AG08396 (cell line): ENCODE results near the gene ZP1.
A peak's percentile ranks its signal among the peaks of the same experiment; 100 is the strongest.

Experiments
- DNase-seq: peaks from one replicate; pipeline ENCODE4 v3.0.0; 2012; ENCODE audit warnings: low spot score, mixed read lengths

The ZP1 gene

DNA sequence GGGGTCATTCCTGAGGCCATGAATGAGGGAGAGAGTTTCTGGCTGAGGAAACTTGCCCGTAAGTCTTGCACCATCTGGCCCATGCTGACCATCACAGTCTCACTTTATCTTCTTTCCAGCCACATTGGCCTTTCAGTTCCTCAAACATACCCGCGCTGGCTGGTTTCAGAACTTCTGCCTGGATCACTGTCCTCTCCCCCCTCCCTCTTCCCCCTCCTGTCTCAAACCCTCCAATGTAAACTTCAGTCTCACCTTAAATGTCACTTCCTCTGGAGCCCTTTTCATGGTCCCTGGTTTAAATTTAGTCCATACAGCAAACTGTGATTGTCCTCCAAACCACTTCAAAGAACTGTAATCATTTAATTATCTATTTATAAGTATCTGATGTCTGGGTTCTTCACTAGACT lies 42.9 kb downstream of the ZP1 start:
- no peak for DNase-seq

DNA sequence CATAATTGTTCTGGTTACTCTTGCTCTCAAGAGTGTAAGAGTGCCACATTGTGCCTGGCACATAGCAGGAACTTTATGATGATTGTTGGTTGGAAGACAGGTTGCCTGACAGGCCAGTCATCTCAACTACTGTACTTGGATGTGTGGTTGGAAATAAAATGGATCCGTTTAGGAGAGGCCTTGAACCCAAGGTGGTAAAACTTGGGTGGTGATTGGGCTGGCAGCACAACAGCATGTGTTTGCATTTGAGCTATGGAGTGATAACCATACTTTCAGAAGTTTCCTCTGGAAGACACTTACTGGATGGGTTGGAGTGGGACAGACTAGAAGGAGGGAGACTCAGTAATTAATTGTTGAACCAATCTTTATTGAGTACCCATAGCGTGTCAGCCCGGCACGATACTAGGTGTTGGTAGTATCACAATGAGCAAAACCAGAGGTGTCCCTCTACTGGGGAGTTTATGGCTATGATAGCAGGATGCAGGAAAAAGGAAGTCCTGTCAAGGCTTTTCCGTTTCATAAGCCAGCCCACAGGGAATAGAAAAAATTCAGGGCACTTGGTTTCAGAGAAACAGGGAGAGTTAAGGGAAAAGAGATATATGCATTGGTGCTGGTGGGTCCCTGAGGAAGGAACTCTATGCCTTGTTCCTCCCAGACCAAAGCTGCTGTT lies 43.5 kb downstream of the ZP1 start:
- no peak for DNase-seq

DNA sequence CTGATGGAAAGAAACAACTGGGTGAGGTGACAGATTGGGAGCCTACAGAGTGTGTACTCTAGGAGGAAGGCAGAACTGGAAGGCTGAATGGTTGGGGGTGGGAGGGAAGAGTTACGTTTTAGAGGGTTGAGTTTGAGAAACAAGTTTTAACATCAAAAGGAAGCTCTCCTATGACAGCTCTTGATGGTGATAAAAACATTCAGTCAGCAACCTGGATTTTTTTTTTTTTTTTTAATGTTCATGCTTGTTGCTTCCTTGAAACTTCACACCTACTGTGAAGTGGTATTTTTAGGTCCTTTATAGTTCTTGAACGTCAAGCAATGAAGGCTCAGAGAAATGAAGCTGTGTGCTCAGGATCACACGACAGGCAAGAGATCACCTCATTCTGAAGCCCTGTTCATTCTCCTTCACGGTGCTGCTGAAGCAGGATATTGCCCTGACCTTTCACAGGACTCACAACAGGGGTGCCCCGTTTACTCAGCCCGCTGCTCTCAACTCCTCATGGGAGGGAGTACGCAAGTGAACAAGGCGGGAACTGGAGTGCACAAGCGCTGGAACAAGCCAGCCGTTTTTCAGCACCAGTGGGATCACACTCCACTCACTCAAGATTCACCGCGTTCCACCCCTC lies 45.0 kb downstream of the ZP1 start:
- DNase-seq, result no peak

DNA sequence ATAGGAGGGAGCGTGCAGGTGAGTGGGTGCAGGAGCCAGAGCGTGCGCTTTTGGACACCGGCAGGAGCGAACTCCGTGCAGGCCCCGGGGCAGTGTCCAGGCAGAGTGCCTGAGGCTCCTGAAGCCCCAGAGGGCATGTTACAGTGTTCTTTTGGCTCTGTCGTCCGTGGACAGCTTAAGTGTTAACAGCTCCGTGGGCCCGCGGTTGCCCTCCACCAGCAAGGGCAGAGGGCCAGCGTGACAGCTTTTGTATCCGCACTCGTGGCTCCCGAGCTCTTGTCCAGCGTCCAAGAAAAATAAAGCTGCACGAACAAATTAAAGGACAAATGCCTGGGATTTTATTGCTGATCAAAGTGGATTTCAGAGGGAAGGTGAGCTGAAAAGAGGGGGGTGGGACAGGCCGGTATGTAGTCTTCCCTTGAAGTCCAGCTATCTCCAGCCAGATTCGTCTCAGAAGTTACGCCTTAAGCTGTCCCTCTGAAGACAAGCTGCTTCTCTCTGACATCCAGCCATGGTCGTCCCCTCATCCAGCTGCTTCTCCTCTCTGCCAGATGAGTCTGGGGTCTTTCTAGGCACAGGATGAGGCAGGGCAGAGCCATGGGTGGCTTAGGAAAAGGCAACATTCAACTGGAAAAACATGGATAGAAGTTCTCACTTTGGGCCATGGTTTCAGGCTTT lies 45.6 kb downstream of the ZP1 start:
- no peak for DNase-seq

DNA sequence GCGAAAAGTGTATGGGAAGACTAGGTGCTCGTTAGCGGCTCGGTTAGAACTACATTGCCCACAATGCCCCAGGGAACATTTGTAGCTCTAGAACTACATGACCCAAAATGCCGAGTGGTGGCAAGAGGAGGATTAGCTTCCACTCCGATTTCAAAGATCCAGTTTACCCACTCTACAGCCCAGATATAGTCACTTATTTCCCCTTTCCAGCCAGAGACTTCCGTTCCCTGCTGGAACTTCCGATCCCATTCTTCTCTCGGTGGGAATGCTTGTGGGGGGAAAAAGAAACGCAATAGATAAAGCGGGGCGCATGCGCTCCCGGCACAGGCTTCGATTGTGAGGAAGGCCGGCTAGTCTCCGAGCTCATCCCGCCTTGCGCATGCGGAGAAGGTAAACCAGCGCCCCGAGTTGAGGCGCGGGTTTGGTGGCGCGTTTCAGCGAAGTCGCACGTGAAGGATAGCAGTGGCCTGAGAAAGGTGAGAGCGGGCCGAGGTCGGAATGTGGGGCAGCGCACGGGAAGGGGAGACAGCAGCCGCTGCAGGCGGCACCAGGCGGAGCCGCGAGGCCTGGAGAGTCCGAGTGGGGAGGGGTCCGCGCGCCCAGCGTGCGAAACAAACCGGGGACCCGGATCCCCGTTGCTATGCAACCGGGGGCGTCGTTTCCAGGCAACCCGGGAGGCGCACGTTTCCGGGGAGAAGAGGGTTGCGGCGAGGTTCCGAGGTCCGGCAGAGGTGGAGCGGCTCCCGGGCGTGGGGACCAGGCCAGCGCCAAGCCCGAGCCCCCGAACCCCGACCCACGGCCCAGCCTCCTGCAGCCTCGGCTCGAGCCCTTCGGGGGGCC lies 46.7 kb downstream of the ZP1 start, which contains the start of gene TMEM109:
Gene TMEM109 (plus strand): TSS at position 366 of the 840 bp plus-strand sequence. CDS start 5,536 bp downstream, outside the sequence.
- DNase-seq, result peak; percentile 96

DNA sequence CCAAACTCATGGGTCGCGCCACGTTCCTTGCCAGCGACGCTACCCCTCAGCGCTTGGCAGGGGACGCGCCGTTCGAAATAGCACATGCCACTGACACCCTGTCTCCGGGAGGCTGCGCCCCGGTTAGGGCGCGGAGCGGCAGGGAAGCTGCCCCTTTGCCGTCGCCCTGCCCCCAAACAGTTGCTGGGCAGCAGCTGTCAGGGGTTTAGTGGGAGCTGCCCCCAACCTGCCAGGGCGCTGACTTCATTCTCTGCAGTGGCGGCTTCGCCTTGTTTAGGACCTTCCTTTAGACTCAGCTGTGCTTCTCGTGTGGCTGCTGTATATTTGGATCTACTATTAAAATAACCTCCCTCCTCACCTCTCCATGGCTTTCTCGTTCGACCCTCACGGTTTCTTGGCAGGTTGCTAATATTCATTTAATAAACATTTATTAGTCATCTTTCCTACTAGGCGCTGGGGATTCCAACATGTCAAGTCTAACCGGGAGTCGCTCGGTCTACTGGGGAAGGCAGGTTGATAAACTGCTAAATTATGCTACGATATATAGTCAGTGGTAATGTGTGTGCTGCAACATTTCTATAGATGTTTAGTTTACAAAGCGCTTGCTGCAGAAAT lies 47.4 kb downstream of the ZP1 start:
- DNase-seq, result peak; percentile 72

DNA sequence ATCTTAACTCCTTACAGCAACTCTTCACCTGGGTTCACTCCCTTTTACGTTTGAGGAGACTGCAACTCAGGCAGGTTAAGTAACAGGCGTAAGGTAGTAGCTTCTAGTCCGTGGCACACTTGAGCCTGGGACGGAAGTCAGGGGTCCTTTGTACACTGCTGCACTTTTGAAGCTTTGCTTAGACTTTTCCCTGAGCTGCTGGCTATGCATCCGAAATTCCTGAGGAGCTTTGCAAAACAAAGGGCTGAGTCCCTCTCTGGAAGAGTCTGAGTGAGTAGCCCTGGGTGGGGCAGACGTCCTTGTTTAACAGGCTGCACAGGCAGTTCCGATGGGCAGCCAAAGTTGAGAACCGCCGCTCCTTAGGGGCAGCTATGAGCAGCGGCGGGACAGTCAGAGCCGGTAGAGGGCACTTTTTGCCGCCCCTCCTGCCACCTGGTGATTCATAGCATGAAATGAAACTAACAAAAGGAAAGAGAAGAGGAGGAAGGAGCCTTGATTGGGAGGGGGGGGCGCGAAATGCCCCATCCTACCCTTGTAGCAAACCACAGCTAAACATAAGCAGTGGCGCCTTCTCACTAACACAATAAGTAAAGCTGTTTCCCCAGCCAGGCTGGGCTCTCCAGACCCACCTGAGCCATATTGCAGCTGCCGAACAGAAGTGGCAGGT lies 48.0 kb downstream of the ZP1 start:
- peak; percentile 80 for DNase-seq

DNA sequence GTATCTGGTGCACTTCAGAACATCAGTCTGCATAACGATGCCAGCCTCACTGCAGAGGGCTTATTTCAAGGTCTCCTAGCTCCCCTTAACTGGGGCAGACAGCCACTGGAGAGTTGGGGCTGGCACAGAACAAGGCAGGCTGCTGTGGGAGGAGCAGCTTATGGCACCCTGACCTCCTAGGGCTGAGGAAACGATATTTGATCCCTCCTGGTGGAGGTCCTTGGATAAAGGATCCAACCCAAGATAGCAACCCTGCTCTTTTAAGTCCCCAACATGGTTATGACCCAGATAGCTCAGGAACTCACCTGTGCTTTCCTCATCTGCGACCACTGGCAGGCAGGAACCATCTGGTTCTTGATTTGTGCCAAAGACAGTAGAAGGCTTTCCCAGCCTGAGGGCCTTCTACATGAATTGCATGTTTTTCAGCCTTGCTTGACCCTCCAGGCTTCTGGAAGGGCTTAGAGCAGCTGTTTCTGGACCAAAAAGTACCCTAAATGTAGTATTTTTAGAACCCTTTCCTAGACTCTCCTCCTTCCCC lies 49.4 kb downstream of the ZP1 start:
- DNase-seq, result no peak

DNA sequence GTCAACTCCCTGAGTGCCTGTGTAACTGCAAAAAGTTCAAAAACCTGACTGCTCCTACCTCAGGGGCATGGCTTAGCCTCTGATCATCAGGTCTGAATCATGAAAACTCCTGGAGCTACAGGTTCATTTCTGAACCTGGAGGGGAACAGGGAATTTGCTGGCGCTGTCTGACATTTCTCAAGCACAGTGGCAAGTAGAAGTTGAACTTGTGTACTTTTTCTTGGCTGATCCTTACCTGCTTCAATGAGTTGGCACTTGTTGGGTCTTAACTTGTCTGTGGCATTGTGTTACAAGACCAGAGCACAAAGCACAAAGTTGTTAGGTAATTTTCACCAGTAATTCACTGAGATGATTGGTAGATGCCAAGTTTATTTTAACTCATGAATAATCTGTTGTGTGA lies 49.9 kb downstream of the ZP1 start:
- DNase-seq, result no peak

DNA sequence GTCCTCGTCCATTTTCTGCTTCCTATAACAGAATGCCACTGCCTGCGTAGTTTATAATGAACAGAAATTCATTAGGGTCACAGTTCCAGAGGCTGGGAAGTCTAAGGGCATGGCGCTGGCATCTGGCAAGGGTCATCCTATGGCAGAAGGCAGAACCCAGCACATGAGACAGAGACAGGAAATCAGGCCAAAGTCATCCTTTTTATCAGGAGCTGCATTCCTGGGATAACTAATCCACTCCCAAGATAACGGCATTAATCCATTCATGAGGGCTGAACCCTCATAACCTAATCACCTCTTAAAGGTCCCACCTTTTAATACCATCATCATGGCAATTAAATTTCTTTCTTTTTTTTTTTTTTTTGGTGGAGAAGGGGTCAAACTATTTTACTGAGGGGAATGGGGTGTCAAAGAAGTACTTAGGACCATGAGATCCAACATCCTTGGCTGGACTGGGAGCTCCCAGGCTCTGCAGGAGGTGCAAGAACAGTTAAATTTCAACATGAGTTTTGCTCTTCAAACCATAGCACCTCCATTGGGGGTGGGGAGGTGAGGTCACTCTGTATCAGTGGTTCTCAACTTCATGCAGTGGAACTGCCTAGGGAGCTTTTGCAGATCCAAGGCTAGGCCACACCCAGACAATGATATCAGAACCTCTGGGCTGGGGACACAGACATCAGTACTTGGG lies 51.1 kb downstream of the ZP1 start:
- DNase-seq, result no peak

DNA sequence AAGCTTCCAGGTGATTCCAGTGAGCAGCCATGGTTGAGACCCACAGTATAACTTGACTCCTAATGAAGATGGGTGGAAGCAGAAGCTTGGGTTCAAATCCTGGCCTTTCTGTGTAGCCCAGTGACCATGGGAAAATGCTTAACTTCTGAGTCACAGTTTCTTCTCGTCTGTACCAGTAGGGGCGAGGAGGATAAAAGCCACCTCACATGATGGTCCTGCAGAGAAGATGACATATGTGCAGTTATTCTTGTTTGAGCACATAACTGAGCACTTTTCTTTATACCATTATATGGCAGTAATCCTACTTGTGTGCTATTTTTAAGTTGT lies 51.6 kb downstream of the ZP1 start:
- DNase-seq, result peak; percentile 57

DNA sequence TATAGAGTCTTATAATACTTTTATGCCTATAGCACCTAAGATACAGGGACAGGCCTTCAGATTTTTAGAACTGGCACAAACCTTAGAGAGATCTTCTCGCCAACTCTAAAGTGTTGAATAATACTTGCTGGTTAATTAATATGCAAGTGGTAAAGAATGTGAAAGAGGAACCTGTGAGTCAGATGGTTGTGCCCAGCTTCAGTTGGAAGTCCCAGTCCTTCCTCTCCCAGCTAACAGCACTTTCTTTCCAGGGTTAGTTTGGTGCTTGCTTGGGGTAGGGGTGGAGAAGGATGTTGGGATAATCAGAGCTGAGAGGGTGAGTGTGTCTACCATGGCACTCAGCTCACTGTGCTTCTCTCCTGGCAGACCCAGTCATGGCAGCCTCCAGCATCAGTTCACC lies 52.0 kb downstream of the ZP1 start:
- no peak for DNase-seq

DNA sequence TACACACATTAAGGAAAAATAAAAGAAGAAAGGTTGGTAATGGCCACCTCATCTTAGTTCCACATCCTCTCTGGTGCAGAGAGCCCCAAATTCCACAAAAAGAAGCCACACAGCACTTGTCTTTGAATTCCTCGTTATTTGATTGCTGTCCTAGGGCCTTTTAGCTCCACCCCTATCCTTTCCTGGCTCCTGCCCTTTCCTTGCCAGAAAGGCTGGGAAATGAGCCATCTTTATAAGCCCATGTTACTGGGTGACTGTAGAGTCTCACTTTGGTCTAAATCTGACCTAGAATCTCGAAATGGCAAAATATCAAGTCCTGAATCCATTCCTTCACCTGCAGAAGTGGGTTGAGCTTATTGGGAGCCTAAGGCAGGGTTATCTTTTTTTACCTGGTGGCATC lies 52.6 kb downstream of the ZP1 start:
- no peak for DNase-seq

DNA sequence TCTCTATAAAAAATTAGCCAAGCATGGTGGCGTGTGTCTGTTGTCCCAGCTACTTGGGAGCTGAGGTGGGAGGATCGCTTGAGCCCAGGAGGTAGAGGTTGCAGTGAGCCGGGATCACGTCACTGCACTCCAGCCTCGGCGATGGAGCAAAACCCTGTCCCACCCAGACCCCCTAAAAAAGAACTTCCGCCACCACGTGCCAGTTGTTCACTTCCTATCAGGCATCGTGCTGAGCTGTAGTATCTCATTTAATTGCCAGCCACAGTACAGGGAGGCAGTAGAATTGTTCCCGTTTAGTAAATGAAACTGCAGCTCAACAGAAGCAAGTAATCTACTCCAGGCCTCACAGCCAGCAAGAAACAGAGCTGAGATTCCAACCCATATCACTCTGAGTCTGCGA lies 53.9 kb downstream of the ZP1 start:
- DNase-seq, result no peak

DNA sequence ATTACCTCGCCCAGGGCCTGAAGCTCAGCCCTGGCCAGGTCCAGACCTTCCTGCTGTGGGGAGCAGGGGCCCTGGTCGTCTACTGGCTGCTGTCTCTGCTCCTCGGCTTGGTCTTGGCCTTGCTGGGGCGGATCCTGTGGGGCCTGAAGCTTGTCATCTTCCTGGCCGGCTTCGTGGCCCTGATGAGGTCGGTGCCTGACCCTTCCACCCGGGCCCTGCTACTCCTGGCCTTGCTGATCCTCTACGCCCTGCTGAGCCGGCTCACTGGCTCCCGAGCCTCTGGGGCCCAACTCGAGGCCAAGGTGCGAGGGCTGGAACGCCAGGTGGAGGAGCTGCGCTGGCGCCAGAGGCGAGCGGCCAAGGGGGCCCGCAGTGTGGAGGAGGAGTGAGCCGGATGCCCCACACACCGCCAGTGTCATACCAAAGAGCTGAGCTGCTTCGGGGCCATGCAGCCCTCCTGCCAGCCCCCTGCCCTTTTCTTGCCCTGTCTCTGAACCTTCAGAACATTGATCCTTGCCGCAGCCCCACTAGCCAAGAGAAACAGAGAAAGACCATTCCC lies 54.5 kb downstream of the ZP1 start:
- no peak for DNase-seq

DNA sequence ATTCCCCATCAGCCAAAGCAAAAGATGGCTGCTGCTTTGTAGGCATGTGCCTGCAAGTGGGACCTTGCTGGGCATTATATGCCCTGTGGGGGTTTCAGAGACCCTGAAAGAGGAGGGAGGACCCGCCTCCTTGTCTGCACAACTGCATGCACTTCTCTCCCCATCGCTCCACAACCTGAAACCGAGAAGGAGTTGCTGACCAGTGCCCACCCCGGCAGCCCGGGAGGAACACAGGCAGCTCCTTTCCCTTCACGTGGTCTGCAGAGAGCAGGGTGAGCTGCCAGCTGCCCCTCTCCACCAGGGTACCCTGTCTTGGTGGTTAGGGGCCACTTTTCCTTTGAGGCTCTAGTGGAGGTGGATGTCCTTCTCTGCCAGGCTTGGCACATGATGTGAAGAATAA lies 55.6 kb downstream of the ZP1 start:
- no peak for DNase-seq

DNA sequence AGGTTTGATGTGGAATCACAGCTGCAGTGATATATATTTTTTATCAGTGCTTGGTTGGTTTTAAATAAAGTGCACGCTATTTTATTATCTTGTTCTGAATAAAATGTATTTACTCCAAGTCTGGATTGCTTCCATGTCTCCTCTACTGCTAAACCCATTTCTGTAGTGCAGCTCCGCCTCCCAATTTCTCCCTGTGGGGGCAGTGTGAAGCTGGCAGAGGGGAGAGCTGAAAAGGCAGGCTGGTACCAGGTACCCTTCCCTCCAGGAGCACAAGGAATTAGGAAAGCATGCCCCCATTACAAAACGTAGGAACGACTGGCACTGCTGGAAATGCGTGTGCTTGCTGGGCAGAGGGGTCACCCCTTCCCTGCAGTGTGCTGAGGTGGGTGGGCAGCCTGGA lies 56.0 kb downstream of the ZP1 start:
- no peak for DNase-seq

DNA sequence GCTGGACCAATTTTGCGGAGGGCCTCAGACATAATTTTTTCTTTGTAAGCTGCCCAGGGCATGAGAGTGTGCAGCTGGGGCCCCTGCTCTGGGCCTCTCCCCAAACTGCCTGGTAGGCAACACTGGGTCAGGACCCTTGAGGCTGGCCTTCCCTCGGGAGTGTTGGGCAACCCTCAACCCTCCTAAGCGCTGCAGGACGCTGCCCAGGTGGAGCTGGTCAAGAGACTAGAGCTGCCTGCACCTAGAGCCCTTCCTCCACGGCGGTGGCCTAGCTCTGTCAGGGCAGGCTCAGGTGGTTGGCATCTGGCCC lies 56.4 kb downstream of the ZP1 start:
- no peak for DNase-seq

DNA sequence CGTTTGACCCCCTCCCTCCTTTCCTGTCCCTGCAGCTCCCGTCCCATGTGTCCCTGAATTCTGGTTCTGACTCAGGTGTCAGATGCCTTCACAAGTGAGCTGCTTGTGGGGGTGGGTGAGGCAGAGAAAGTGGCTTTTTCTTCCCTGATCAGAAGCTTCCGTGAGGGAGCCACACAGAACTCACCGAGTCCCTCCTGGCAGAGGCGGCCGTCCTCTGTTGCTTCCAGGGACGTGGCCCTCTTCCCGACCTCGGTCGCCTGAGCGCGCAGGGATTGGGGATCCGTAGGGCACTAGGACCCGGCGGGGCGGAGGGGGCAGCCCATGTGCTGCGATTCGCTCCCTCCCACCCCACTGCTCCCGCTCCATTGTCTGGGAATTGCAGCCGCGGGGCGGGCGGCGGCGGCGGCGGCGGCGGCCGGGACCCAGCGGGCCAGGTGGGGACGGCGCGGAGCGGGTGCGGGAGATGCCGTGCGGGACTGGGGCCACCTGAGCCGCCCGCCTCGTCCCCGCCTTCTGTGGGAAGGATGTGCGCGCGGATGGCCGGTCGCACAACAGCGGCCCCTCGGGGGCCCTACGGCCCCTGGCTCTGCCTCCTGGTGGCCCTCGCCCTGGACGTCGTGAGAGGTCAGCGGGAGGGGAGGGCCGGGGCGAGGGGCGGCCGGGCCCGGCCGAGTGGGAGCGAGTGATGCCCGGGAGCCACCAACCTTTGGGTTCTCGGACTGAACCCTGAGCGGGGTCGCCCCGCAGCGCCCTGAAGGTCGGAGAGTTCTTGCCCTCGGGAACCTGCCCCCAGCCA lies 57.0 kb downstream of the ZP1 start, which contains the start of gene TMEM132A:
Gene TMEM132A (plus strand): TSS at position 351 of the 796 bp plus-strand sequence. CDS start 174 bp downstream, at position 525.
- DNase-seq, result peak; percentile 94
